ENCODE results near the gene ZBTB26.

ZBTB26 gene

GRCh38 chr9:122931226-122932121 is at the start of gene ZBTB26:
ZBTB26 (minus strand) TSS chr9:122931512; CDS start chr9:122919934, 11,578 bp downstream.
- H3K27me3 Mint-ChIP-seq, result no peaks in the 10 kb centered on the region
- no peaks in the 10 kb centered on the region for H3K9me3 Mint-ChIP-seq
- H3K4me3 Mint-ChIP-seq, result no peak within 1 kb of the TSS
- peak within 1 kb of the TSS; percentile 96 for H3K27ac Mint-ChIP-seq
- H3K4me1 Mint-ChIP-seq, result peaks cover 27% of the 10 kb centered on the region
- no peaks in the 10 kb centered on the region for H3K36me3 Mint-ChIP-seq

DNA sequence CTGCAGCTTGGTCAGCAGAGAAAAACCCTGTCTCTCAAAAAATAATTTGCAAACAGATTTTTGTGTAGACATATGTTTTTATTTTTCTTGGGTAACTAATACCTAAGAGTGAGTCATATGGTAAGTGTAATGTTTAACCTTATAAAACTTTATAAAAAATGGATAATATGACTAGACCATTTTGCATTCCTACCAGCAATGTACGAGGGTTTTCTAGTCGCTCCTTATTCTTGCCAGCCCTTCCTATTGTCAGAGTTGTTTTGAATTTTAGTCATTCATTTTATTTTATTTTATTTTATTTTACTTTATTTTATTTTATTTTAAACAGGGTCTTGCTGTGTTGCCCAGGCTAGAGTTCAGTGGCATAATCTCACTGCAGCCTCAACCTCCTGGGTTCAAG is 47.3 kb upstream of the ZBTB26 start:
- Mint-ChIP-seq H3K4me1 (peaks cover 5% of the 10 kb centered on the region), H3K27me3 (no peaks in the 10 kb centered on the region), H3K27ac (no peak overlapping the region), H3K9me3 (no peaks in the 10 kb centered on the region), H3K4me3 (no peak overlapping the region), H3K36me3 (peaks cover 12% of the 10 kb centered on the region)

GRCh38 chr9:122975196-122975595 is 43.9 kb upstream of the ZBTB26 start:
- Mint-ChIP-seq H3K4me3 (no peak overlapping the region), H3K4me1 (peaks cover 1% of the 10 kb centered on the region), H3K27ac (no peak overlapping the region), H3K36me3 (peaks cover 21% of the 10 kb centered on the region), H3K27me3 (no peaks in the 10 kb centered on the region), H3K9me3 (no peaks in the 10 kb centered on the region)

DNA sequence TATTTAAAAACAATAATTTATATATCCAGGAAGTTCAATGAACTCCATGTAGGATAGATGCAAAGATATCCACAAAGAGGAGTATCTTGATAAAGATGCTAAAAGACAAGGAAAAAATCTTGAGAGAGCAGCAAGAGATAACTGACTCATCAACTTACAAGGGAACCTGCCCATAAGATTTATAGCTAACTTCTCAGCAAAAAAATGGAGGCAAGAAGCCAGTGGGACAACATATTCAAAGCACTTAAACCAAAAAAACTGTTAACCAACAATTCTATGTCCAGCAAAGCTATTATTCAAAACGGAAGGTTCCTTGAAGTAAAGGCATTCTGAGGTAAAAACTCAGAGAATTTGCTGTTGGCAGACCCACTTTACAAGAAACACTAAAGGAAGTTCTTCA is 29.8 kb upstream of the ZBTB26 start:
- Mint-ChIP-seq H3K9me3 (no peaks in the 10 kb centered on the region), H3K4me3 (no peak overlapping the region), H3K27ac (no peak overlapping the region), H3K4me1 (no peaks in the 10 kb centered on the region), H3K27me3 (no peaks in the 10 kb centered on the region), H3K36me3 (peaks cover 34% of the 10 kb centered on the region)

GRCh38 chr9:122955961-122956360 is 24.6 kb upstream of the ZBTB26 start:
- Mint-ChIP-seq H3K27me3 (no peaks in the 10 kb centered on the region), H3K4me3 (no peak overlapping the region), H3K27ac (no peak overlapping the region), H3K4me1 (peaks cover 24% of the 10 kb centered on the region), H3K9me3 (no peaks in the 10 kb centered on the region), H3K36me3 (peaks cover 23% of the 10 kb centered on the region)

- Mint-ChIP-seq H3K27ac (no peak overlapping the region), H3K36me3 (peaks cover 18% of the 10 kb centered on the region), H3K4me3 (no peak overlapping the region), H3K27me3 (no peaks in the 10 kb centered on the region), H3K4me1 (peaks cover 40% of the 10 kb centered on the region), H3K9me3 (no peaks in the 10 kb centered on the region)
Observed at GRCh38 chr9:122954253-122954691, 23.0 kb upstream of the ZBTB26 start.

GRCh38 chr9:122951056-122951455 is 19.7 kb upstream of the ZBTB26 start:
- H3K36me3 Mint-ChIP-seq, result peaks cover 19% of the 10 kb centered on the region
- H3K4me1 Mint-ChIP-seq, result peaks cover 63% of the 10 kb centered on the region
- H3K4me3 Mint-ChIP-seq, result no peak overlapping the region
- H3K9me3 Mint-ChIP-seq, result no peaks in the 10 kb centered on the region
- no peak overlapping the region for H3K27ac Mint-ChIP-seq
- H3K27me3 Mint-ChIP-seq, result no peaks in the 10 kb centered on the region

- Mint-ChIP-seq H3K4me1 (peaks cover 65% of the 10 kb centered on the region), H3K27ac (no peak overlapping the region), H3K36me3 (peaks cover 19% of the 10 kb centered on the region), H3K9me3 (no peaks in the 10 kb centered on the region), H3K4me3 (no peak overlapping the region), H3K27me3 (no peaks in the 10 kb centered on the region)
Observed at GRCh38 chr9:122950263-122950662, 19.0 kb upstream of the ZBTB26 start.

DNA sequence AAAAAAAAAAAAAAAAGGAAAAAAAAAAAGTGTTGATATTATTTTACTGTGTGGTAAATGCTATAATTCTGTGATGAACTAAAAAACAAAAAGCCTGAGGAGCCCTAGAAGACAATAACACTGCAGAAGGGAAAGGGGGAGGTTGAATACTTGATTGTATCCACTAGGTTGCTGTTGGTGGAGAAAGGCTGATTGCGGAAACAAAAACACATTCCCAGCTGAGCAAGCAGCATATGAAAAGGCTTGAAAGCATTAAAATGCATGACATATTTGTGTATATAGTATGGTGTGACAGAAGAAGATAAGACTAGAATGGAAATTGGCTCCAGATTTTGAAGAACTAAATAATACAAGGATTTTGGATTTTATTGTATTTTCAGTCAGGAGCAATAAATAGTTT is 18.4 kb upstream of the ZBTB26 start:
- H3K4me1 Mint-ChIP-seq, result peaks cover 62% of the 10 kb centered on the region
- H3K4me3 Mint-ChIP-seq, result no peak overlapping the region
- H3K27ac Mint-ChIP-seq, result no peak overlapping the region

DNA sequence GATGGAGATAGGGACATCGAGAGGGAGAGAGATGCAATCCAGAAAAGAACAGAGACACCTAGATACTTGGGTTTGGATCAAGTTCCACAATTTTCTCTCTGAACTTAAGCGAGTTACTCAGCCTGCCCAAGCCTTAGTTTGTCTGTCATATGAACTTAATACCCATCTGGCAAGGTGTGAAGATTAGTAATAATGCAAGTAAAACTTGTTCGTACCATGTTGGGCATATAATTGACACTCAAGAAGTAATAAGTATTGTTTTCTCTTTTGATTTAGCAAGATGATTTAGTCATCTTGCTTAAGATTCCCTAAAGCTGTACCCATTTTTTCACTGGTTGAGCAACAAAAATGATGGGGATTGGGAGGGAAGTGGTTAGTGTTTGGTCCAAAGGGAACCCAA is 17.0 kb upstream of the ZBTB26 start:
- Mint-ChIP-seq H3K9me3 (no peaks in the 10 kb centered on the region), H3K36me3 (peaks cover 17% of the 10 kb centered on the region), H3K27ac (peak overlapping the region; percentile 63), H3K27me3 (no peaks in the 10 kb centered on the region), H3K4me3 (peak overlapping the region; percentile 19), H3K4me1 (peaks cover 57% of the 10 kb centered on the region)

More for the DNA sequence above, 18.4 kb upstream of the ZBTB26 start:
- no peaks in the 10 kb centered on the region for H3K27me3 Mint-ChIP-seq
- no peaks in the 10 kb centered on the region for H3K9me3 Mint-ChIP-seq
- peaks cover 19% of the 10 kb centered on the region for H3K36me3 Mint-ChIP-seq

DNA sequence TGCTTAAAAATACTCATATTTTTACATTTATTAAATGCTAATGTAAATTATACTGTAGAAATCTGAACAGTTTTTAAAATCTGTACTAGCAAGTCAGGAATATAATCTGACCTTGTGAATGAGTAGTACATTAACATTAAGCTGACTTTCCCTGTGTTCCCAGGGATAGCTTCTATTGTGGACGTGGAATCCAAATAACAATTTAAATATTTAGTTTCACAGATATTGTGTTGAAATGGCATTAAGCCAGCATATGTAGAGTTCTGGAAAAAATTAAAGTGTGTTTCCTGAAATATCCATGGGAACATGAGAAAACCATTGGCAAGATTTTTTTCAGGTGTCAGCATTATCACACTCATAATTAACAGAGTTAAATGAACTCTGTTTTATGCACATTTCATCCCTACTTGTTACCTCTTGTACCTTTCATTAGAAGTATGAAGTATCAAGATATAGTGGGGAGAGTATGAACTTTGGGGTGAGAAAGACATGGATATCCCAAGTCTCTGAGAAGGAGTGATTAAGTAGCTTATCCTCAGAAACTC is 15.2 kb upstream of the ZBTB26 start:
- H3K27me3 Mint-ChIP-seq, result no peaks in the 10 kb centered on the region
- peaks cover 15% of the 10 kb centered on the region for H3K36me3 Mint-ChIP-seq
- H3K27ac Mint-ChIP-seq, result no peak overlapping the region
- peaks cover 61% of the 10 kb centered on the region for H3K4me1 Mint-ChIP-seq
- no peaks in the 10 kb centered on the region for H3K9me3 Mint-ChIP-seq
- no peak overlapping the region for H3K4me3 Mint-ChIP-seq

GRCh38 chr9:122944960-122945888 is 13.9 kb upstream of the ZBTB26 start:
- Mint-ChIP-seq H3K4me1 (peaks cover 62% of the 10 kb centered on the region), H3K27me3 (no peaks in the 10 kb centered on the region), H3K9me3 (no peaks in the 10 kb centered on the region), H3K27ac (no peak overlapping the region), H3K4me3 (no peak overlapping the region), H3K36me3 (peaks cover 11% of the 10 kb centered on the region)

- H3K27me3 Mint-ChIP-seq, result no peaks in the 10 kb centered on the region
- peaks cover 37% of the 10 kb centered on the region for H3K4me1 Mint-ChIP-seq
- H3K4me3 Mint-ChIP-seq, result peak overlapping the region; percentile 95
- H3K36me3 Mint-ChIP-seq, result peaks cover 5% of the 10 kb centered on the region
- no peaks in the 10 kb centered on the region for H3K9me3 Mint-ChIP-seq
- H3K27ac Mint-ChIP-seq, result peak overlapping the region; percentile 90
Observed at GRCh38 chr9:122941582-122942234, 10.4 kb upstream of the ZBTB26 start.

DNA sequence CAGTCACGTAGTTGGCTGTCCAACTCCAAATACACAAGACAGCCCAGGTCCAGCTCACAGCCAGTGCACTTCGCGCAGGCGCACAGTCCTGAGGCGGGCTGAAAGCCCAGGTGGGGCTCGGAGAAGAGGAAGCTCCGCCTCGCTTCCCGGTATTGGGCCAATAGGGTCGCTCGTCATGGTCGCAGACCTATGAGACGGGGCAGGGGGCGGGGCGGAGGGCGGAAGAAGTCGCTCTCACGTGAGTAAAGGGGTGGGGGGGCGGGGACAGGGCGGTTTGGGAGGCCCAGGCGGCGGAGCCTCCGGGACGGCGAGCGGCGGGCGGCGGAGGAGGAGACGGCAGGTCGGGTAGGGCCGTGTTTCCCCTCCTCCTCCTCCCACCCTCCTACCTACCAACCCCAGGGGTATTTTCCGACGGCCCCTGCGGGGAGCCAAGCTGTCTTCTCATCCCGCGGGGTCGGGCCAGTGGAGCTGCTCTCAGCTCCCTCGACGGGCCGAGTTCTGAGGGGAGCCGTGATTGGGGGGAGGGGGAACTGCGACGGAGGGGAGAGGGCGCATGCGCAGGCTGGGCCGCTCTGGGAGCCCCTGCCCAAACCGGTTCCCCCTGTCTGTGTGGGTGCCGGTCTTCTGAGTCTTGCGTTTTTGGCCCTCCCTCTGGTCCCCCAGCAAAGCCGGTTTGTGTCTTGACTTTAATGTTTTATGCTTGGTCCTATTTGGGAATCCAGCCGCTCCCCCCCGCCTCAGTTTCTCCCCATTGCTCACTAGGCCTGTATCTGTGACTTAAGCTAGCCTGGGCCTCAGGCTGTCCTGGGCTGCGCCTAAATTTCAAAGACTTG is 9.7 kb upstream of the ZBTB26 start, which contains the start of gene RABGAP1:
Gene RABGAP1 (plus strand): TSS at position 272 of the 833 bp plus-strand sequence. CDS start 16,040 bp downstream, outside the sequence.
- peak within 1 kb of the TSS; percentile 95 for H3K4me3 Mint-ChIP-seq
- H3K9me3 Mint-ChIP-seq, result no peaks in the 10 kb centered on the region
- H3K4me1 Mint-ChIP-seq, result peaks cover 38% of the 10 kb centered on the region
- H3K27me3 Mint-ChIP-seq, result no peaks in the 10 kb centered on the region
- H3K36me3 Mint-ChIP-seq, result peaks cover 5% of the 10 kb centered on the region
- peak within 1 kb of the TSS; percentile 90 for H3K27ac Mint-ChIP-seq
